Left forelimb (tissue), 1 donor: ENCODE data around the gene DNAH1.
"Not testable (repeated sequence)": the region's sequence is repeated elsewhere in the genome, so short reads cannot be mapped to it uniquely, and the experiment has no call there.

Source experiments
- DNase-seq: peaks from one replicate; pipeline ENCODE4 v3.0.0-alpha.2; 2018; ENCODE audit warnings: low spot score

Gene DNAH1

DNA sequence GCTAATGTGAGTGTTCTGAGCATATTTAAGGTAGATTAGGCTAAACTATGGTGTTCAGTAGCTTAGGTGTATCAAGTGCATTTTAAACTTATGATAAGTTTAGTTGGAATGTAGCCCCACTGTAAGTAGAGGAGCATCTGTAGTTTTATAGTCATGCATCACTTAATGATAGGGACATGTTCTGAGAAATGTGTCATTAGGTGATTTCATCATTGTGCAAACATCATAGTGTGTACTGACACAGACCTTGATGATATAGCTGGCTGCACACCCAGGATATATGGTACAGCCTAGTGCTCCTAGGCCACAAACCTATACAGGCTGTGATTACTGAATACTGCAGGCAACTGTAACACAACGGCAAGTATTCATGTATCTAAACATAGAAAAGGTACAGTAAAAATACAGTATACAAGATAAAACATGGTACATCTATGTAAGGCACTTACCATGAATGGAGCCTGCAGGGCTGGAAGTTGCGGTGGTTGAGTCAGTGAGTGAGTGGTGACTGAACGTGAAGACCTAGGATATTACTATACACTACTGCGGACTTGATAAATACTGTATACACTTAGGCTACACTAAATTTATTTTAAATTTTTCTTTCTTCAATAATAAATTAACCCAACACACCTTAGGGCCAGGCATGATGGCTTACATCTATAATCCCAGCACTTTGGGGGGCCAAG, 17.9 kb downstream of the DNAH1 start:
- DNase-seq = no peak

- DNase-seq = not testable (repeated sequence)
Measured at GRCh38 chr3:52338131-52338530, 22.0 kb downstream of the DNAH1 start.

DNA sequence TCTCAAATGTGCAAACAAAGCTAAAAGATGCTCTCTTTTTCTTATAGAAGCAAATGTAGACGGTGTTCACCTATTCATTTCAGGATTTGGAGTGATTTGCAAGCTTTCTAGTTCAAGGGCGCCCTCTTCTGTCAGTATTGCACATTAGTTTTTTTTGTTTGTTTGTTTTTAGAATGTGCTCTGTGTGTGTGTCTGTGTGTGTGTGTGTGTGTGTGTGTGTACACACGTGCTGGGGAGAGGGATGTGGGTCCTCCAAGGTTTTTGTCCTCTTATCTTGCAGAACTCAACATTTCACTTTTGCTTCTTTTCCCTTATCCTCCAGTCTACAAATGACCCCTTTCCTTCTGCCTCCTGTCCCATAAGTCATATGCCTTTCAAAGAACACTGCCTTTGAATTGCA, 23.5 kb downstream of the DNAH1 start:
- no peak for DNase-seq

GRCh38 chr3:52341123-52341522, 25.0 kb downstream of the DNAH1 start:
- DNase-seq = no peak

DNA sequence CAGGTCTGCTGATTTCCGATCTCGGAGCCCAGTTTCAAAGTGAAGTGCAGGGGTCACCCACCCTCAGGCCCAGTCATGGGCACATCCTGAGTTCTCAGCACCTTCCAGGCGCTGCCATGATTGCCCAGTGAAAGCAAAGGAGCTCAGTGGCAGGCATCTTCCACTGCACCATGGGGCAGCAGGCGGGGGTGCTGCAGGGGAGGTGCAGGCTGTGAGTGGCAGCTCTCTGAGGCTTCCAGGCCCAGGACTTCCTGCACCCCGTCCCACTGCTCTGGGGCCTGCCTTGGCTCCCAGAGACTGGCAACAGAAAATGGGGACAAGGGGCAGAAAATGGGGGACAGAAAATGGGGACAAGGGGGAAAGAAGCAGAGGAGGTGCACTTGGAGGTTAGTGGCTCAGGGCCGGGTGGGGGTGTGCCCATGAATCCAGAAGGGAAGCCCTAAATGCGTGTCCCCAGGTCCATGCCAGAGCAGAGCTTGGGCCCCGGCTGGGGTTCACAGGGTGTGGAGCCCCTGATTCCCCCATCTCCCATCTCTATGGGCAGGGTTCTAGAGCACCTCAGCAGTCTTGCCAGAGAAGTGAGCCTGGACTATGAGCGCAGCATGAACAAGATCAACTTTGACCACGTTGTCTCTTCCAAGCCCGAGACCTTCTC, 28.0 kb downstream of the DNAH1 start:
- DNase-seq = no peak

DNA sequence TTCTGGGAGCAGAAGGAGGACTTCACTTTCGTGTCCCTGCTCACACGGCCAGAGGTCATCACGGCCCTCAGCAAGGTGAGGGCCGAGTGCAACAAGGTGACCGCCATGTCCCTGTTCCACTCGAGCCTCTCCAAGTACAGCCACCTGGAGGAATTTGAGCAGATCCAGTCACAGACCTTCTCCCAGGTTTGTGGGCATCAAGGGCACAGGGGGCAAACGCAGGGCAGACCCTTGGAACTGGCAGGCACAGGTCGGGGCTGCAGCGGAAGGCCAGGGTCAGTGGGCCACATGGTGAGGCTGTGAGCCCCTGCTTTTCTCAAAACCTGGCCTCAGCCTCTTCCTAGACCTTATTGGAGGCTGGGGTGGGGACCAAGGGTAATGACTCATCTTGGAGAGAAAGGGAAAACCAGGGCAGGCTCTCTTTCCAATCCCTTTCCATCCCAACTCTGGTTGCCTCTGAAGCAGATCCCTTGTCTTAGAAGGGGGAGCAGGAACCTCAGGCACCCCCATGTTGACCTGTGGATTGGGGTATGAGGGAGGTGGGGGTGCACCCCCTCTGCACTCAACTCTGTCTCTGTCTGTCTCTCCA, 29.5 kb downstream of the DNAH1 start:
- no peak for DNase-seq

GRCh38 chr3:52346623-52347530, 30.8 kb downstream of the DNAH1 start:
- DNase-seq = no peak

DNA sequence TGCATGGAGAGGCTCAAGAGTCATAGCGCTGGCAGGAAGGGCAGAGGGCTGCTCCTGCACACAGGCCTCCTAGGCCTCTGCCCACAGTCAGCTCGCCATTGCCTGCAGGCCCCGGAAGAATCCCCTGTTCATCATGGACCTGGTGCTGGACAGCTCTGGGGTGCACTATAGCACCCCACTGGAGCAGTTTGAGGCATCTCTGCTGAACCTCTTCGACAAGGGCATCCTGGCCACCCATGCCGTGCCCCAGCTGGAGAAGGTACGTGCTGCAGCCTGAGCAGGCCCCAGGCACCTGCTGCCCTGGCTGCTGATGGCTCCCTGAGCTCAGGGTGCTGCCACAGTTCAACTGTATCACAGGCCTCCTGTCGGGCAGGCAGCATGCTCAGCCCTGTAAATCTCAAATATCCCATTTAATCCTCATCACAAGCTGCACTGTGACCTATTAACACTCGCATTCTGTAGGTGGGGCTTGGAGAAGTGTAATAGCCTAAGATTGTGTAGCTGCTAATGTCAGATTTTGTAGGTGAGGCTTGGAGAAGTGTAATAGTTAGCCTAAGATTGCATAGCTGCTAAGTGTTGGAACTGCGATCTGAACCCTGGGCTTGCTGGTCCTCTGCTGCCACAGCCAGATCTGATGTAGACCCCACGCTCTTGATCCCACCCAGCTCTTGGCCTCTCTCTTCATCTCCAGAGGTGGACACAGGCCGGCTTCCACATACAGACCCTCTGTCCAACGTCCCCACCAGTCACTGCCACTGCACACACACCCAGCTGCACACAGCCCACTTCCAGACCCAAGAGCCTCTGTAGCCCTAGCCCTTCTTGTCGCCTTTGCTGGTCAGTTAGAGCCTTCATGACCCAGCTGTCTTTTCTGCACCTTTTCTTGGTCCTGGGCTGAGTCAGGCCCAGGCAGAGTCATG, 31.9 kb downstream of the DNAH1 start:
- DNase-seq = no peak

- no peak for DNase-seq
Measured at GRCh38 chr3:52349131-52349530, 33.0 kb downstream of the DNAH1 start.

- no peak for DNase-seq
Measured at GRCh38 chr3:52349611-52350395, 33.7 kb downstream of the DNAH1 start.

- DNase-seq = no peak
Measured at GRCh38 chr3:52350416-52350815, 34.3 kb downstream of the DNAH1 start.

DNA sequence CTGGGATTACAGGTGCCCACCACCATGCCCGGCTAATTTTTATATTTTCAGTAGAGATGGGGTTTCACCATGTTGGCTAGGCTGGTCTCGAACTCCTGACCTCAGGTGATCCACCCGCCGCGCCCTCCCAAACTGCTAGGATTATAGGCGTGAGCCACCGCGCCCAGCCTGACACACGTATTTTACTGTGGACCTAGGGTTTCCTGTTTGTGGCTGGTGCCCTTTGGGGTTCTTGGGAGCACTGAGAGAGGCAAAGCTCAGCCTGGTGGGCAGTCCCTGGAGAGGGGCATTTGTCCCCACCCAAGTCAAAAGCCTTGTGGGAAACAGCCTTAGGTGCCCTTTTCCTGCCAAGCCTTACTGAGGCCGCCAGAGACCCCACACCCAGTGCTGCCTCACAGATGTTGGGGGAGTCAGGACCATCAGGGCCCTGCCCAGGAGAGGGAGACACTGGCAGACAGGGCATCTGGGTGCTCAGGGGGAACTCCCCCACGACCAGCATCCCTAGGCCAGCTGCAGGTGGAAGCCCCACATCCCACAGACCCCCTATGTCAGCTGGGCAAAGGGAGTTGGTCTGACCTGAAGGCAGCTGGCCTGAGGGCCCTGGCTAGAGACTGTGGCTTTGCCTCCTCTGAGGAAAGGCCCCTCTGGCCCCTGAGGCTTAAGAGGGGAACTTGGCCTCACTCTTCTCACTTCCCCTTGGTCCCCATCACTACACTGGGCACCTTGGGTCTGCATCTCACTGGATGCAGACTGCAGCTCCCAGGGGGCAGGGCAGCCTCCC, 35.1 kb downstream of the DNAH1 start:
- DNase-seq = no peak

DNA sequence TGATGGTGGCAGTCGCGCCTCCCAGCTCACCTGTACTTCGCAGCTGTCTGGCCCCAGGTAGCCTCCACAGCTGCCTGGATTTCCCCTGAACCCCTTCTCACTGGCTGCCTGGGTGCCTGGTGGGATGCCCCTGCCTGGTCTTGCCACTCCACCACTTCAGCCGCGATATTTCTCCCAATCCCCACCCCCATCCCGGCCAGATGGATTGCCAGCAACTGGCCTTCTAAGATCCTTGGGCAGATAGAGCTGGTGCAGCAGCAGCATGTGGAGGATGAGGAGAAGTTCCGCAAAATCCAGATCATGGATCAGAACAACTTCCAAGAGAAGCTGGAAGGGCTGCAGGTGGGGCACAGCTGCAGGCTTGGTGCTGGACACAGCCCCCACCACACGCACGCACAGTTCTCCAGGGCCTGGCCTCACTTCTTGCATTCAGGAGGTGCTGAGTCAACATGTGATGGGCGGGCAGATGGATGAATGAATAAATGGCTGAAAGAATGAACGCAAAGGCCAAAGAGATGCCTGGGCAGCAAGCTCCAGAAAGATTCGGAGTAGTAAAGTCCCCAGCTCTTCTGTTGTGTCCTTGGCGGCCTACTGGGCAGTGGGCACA, 35.7 kb downstream of the DNAH1 start:
- no peak for DNase-seq

DNA sequence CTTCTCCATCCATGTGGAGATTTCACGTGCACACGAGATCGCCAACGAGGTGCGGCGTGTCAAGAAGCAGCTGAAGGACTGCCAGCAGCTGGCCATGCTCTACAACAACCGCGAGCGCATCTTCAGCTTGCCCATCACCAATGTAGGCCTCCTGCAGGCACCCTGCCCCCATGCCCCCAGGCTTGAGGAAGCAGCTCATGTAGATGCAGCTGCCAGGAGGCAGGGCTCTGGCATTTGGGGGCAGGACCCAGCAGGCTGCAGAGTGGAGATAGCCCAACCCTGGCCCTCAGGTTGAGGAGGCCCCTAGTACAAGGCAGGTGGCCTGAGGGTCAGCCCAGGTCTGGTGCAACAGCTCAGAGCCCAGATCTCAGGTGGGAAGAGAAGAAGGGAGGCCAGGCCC, 36.4 kb downstream of the DNAH1 start:
- DNase-seq = no peak

DNA sequence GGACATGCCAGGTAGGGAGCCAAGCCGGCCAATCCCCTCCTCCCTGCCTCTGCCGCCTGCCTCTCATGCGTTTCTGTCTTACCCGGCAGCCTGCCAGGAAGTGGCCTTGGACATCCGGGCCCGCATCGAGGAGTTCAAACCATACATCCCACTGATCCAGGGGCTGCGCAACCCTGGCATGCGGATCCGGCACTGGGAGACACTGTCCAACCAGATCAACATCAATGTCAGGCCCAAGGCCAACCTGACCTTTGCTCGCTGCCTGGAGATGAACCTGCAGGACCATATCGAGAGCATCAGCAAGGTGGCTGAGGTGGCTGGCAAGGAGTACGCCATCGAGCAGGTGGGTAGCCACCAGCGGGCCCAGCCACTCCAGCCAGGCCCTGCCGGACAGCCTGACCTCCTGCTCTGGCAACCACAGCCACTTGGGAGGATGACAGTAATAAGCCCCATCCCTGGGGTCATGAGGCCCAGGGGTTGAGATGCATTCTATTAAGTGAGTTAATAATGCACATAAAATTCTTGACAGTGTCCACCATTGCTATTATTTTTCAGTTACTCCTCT, 37.3 kb downstream of the DNAH1 start:
- DNase-seq = no peak

DNA sequence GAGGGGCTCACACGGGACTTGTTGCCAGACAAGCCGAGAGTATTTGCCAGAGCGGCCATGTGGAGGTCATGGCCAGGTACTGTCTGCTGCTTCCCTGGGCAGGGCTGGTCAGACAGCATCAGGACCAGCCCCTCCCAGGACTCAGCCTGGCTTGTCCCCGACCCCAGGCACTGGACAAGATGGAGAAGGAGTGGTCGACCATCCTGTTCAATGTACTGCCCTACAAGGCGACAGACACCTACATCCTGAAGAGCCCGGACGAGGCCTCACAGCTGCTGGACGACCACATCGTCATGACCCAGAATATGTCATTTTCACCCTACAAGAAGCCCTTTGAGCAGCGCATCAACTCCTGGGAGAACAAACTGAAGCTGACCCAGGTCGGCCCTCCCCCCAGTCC, 38.6 kb downstream of the DNAH1 start:
- DNase-seq = no peak

GRCh38 chr3:52355526-52355925, 39.4 kb downstream of the DNAH1 start:
- no peak for DNase-seq

- no peak for DNase-seq
Measured at GRCh38 chr3:52356126-52356525, 40.0 kb downstream of the DNAH1 start.
